Naive B cell (primary cell): ENCODE measurements around the gene DIP2A. TPM values are rescaled to one million over a fixed set of nuclear protein-coding genes. Genes with fewer than 3 reads are reported as not detected.

Experiments used
- ATAC-seq, 2 donors: fragments of 150-1000 bp; cut with Tn5 transposase; 2 replicates each; pipeline ENCODE4 v1.10.0; 2021; ENCODE audit warnings: low read depth in 2 of 2, mild to moderate bottlenecking in 2 of 2, moderate library complexity in 2 of 2
- DNase-seq: peaks from one replicate; pipeline ENCODE4 v3.0.0; 2022
- H3K27ac Mint-ChIP-seq, 6 donors: one replicate each; pipeline ENCODE4 v1.8.0; 2020 to 2022; ENCODE audit warnings: mild to moderate bottlenecking in 6 of 6, mixed read lengths in 6 of 6, moderate library complexity in 5 of 6, inconsistent platforms in 2 of 6
- H3K27me3 Mint-ChIP-seq, 3 donors: one replicate each; pipeline ENCODE4 v1.8.0; 2021 to 2022; ENCODE audit warnings: mixed read lengths in 3 of 3, mild to moderate bottlenecking in 1 of 3
- H3K36me3 Mint-ChIP-seq, 2 donors: one replicate each; pipeline ENCODE4 v1.8.0; 2020 to 2022; ENCODE audit warnings: mixed read lengths in 2 of 2, inconsistent platforms in 1 of 2, mild to moderate bottlenecking in 1 of 2
- H3K4me1 Mint-ChIP-seq, 3 donors: one replicate each; pipeline ENCODE4 v1.8.0; 2020 to 2022; ENCODE audit warnings: mixed read lengths in 3 of 3, inconsistent platforms in 1 of 3, mild to moderate bottlenecking in 1 of 3, moderate library complexity in 1 of 3
- H3K4me3 Mint-ChIP-seq, 8 donors: one replicate each; pipeline ENCODE4 v1.8.0; 2020 to 2022; ENCODE audit warnings: mild to moderate bottlenecking in 8 of 8, mixed read lengths in 8 of 8, moderate library complexity in 8 of 8, inconsistent platforms in 2 of 8
- H3K9me3 Mint-ChIP-seq, 7 donors: one replicate each; pipeline ENCODE4 v1.8.0; 2020 to 2022; ENCODE audit warnings: mixed read lengths in 7 of 7, mild to moderate bottlenecking in 5 of 7, inconsistent platforms in 2 of 7, moderate library complexity in 1 of 7
- polyA plus RNA-seq, 6 donors: library from polyadenylated mRNA; unstranded; fragments of 300-500 nt; fragmentation: Illumina TruSeq; gene quantifications; one replicate each; pipeline ENCODE4 v1.2.3, GENCODE V29; 2021; ENCODE audit warnings: low read depth in 6 of 6

Gene DIP2A
- polyA plus RNA-seq, 6 donors from 2014 or later, result 0.34 to 12.4 (median 7.3) TPM

DNA sequence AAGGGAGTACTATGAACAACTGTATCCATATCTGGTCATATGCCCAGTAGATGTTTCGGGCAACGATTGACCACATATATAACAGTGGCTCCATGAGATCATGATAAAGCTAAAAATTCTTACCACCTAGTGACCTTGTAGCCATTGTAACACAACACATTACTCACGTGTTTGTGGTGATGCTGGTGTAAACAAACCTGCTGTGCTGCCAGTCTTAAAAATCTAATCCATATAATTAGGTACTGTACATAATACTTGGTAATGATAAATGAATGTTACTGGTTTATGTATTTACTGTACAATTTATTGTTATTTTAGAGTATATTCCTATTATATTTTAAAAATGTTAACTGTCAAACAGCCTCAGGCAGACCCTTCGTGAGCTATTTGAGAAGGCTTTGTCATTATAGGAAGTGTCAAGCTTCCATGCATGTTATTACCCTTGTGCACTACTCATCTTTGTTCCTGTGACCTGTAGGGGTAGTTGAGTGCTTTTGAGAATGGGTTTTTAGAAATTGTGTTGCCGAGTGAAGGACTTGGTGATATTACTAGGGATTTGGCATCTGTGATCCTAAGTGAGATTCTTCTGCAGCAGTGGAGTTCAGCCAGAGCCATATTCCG is 23.6 kb downstream of the DIP2A start:
- Mint-ChIP-seq H3K4me3 (no peak overlapping the region), H3K27me3 (no peaks in the 10 kb centered on the region), H3K4me1 (peaks cover 4 to 22% (median 12%) of the 10 kb centered on the region in 3 donors), H3K36me3 (peaks cover 9 to 19% of the 10 kb centered on the region in 2 donors), H3K9me3 (no peaks in the 10 kb centered on the region), H3K27ac (peak overlapping the region in 1 of 6 donors; percentile 25)
- ATAC-seq, result no peak
- no peak for DNase-seq

DNA sequence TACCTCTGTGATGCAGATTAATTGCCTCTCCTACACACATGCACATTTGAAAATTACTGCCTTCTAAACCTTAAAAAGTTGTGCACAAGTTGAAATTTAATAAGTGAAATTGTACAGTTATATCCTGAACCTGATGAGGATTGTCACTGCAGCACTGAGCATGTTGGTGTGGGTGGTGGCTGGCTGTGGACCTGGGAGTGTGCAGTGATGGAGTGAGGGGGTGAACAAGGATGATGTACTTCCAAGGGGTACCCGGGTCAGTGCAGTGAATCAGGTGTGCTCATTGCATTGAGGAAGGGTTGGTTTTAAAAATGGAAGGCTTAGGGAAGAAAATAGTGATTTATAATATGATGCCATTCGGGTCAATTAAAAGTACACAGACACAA is 24.1 kb downstream of the DIP2A start:
- Mint-ChIP-seq H3K4me1 (peaks cover 4 to 22% (median 12%) of the 10 kb centered on the region in 3 donors), H3K27ac (peak overlapping the region in 2 of 6 donors; percentile 25 to 95), H3K9me3 (no peaks in the 10 kb centered on the region), H3K36me3 (peaks cover 9 to 20% of the 10 kb centered on the region in 2 donors), H3K4me3 (peak overlapping the region in 1 of 8 donors; percentile 17), H3K27me3 (no peaks in the 10 kb centered on the region)
- ATAC-seq (no peak), DNase-seq (no peak)

DNA sequence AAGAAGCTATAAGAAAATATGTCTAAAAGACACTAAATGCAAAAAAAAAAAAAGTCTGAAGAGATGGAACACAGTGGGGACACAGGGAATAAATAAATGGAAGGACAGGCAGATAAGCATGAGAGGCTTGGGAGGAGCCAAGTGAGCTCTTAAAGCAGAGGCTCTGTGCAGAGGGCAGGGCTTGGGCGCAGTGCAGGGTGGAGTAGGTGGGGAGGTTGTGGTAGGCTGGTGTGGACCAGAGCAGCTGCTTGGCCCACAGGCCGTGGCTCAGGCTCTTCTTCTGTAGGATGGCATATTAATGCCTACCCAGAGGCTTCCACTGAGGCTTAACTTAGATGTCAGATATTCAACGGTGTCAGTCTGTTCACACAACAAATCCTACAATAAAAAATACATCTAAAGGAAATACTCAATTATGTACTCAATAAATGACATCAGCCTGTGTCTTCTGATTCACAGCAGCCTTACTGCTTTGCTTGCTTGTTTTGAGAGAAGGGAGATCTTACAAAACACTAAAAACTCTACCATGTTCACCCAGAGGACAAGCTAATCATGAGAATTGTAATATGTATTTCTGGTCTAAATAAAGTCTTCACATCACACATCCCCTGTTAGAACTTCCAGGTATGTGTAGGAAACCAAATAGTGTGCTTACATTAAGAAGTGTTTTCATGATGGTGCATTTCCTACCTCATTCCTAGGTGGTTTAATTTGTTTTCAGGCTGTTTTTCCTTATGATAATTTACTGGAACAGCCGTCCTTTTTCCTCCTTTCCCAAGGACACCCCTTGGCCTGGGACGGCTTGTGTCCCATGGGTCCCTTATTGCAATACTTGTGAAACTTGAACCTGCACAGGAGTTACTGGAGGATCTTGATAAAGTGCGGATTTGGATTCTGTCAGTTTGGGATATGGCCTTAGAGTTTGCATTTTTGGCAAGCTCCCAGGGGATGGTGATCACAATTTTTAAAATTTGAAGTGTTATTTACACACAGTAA is 24.9 kb downstream of the DIP2A start:
- Mint-ChIP-seq H3K27ac (peak overlapping the region in 2 of 6 donors; percentile 38 to 95), H3K4me1 (peaks cover 4 to 22% (median 12%) of the 10 kb centered on the region in 3 donors)
- no peak for ATAC-seq

DNA sequence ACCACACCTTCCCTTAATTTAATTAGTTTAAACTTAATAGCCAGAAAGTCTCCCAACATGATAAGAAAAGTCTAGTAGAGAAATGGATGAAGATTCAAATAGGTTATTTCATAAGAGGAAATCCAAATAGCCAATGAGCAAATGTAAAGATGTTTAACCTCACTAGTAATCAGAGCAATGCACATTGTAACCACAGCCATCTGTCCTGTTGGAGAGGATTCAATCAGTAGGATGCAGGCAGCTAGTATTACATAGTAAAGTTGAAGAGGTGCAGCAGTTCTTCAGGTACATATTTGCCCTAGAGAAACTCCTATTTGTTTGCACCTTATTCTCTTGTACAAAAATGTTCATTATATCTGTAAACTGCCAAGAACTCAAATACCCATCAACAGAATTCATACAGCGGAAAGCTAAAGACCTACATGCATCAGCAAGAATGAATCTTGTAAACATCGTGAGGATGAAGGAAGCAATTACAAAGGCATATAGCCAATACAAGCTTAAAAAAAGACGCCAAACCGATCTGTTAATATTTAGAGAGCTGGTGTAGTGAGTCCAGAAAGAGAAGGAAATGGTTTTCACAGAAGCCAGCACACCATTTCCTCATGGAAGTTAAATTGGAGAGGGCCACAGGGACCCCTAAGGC is 27.9 kb downstream of the DIP2A start:
- DNase-seq, result no peak
- no peaks in the 10 kb centered on the region for H3K9me3 Mint-ChIP-seq
- H3K27me3 Mint-ChIP-seq, result no peaks in the 10 kb centered on the region
- H3K27ac Mint-ChIP-seq, result peak overlapping the region in 1 of 6 donors; percentile 56
- H3K4me3 Mint-ChIP-seq, result no peak overlapping the region
- peaks cover 13 to 27% of the 10 kb centered on the region in 2 donors for H3K36me3 Mint-ChIP-seq
- peaks cover 4 to 22% (median 8%) of the 10 kb centered on the region in 3 donors for H3K4me1 Mint-ChIP-seq
- ATAC-seq, result no peak

More for the DNA sequence above, 24.9 kb downstream of the DIP2A start:
- H3K36me3 Mint-ChIP-seq, result peaks cover 9 to 20% of the 10 kb centered on the region in 2 donors
- H3K9me3 Mint-ChIP-seq, result no peaks in the 10 kb centered on the region
- H3K27me3 Mint-ChIP-seq, result no peaks in the 10 kb centered on the region
- no peak overlapping the region for H3K4me3 Mint-ChIP-seq
- DNase-seq, result no peak

DNA sequence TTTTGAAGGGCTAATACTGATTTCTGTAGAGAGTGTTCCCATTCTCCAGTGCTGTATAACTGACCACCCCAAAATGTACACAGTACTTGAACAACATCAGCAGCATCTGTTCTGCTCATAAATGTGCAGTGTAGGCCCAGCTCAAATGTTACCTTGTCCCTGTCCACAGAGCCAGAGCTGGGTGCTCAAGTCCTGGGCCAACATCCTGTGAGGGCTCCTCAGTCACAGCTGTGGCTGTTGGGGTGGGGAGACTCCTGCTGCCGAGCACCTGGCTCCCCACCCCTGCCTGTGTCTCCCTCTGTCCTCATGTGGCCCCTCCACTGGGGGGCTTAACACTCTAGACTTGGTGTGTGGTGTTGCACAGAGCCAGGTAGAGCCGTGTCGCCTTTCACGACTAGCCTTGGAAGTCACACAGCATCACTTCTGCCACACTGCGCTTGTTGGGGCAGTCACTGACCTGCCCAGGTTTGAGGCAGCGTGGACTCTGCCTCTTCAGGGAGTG is 30.5 kb downstream of the DIP2A start:
- ATAC-seq, result no peak
- Mint-ChIP-seq H3K36me3 (peaks cover 39 to 41% of the 10 kb centered on the region in 2 donors), H3K9me3 (peaks cover 0 to 7% (median 4%) of the 10 kb centered on the region in 7 donors), H3K27me3 (no peaks in the 10 kb centered on the region), H3K4me3 (no peak overlapping the region), H3K4me1 (peaks cover 0 to 8% (median 0%) of the 10 kb centered on the region in 3 donors), H3K27ac (peak overlapping the region in 1 of 6 donors; percentile 62)
- DNase-seq, result no peak

DNA sequence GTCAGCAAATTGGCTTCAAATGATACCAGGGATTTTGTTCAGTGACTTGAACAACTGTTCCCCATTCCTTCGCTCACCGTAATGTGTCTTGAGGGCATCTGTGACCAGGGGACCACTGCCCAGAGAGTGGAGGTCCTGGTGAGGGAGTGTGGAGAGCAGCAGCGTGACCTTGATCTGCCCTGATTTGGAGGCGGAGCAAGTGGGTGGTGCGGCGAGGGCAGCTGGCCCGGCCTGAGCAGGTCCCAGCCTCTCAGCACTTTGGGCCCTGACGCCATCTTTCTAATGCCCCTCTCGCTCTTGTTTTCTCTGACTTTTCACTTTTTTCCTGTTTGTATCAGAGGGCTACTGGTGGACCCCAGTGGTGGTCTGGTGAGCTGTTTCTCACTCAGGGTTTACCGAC is 31.1 kb downstream of the DIP2A start:
- peak overlapping the region in 2 of 6 donors; percentile 16 to 52 for H3K27ac Mint-ChIP-seq
- ATAC-seq, result no peak

DNA sequence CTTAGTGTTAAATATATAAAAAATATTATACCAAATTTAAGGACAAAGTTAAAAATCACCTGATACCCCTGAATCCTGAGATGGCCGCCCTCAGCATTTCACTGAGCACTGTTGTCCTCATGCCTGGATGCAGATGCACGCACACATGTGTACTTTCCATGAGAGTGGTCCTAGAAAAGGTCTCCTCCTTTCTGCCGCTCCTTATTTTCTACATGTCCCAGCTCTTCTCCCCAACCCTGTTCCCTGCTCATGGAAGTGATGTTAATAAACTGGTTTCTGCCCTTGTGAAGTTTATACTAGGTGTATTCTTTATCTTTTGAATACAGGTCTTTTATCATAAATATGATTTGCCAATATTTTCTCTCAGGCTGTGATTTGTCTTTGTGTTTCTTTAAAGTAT is 32.9 kb downstream of the DIP2A start:
- DNase-seq (no peak), ATAC-seq (no peak)
- Mint-ChIP-seq H3K9me3 (peaks cover 0 to 7% (median 4%) of the 10 kb centered on the region in 7 donors), H3K27me3 (no peaks in the 10 kb centered on the region), H3K4me1 (peaks cover 0 to 4% (median 4%) of the 10 kb centered on the region in 3 donors), H3K36me3 (peaks cover 32 to 59% of the 10 kb centered on the region in 2 donors), H3K4me3 (no peak overlapping the region), H3K27ac (peak overlapping the region in 3 of 6 donors; percentile 1 to 40 (median 22))

More for the DNA sequence above, 31.1 kb downstream of the DIP2A start:
- Mint-ChIP-seq H3K4me1 (peaks cover 0 to 8% (median 0%) of the 10 kb centered on the region in 3 donors), H3K36me3 (peaks cover 38 to 44% of the 10 kb centered on the region in 2 donors), H3K27me3 (no peaks in the 10 kb centered on the region), H3K9me3 (peaks cover 0 to 7% (median 4%) of the 10 kb centered on the region in 7 donors), H3K4me3 (no peak overlapping the region)
- no peak for DNase-seq

DNA sequence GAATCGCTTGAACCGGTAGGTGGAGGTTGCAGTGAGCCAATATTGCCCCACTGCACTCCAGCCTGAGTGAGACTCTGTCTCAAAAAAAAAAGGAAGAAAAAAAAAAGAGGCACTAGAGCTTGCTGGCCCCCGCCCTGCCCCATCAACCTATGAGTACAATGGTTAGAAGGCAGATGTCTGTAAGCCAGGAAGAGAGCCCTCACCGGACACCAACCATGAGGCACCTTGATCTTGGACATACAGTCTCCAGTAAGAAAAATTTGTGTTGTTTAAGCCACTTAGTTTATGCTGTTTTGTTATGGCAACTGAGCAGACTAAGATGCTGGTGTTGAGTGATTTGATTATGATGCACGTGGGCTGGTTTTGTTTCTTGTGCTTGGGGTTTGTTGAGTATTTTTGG is 34.2 kb downstream of the DIP2A start:
- ATAC-seq (no peak), DNase-seq (no peak)
- Mint-ChIP-seq H3K27ac (peak overlapping the region in 1 of 6 donors; percentile 45), H3K9me3 (peaks cover 0 to 7% (median 4%) of the 10 kb centered on the region in 7 donors), H3K4me1 (peaks cover 0 to 4% (median 0%) of the 10 kb centered on the region in 3 donors), H3K36me3 (peaks cover 29 to 52% of the 10 kb centered on the region in 2 donors), H3K4me3 (no peak overlapping the region), H3K27me3 (no peaks in the 10 kb centered on the region)

DNA sequence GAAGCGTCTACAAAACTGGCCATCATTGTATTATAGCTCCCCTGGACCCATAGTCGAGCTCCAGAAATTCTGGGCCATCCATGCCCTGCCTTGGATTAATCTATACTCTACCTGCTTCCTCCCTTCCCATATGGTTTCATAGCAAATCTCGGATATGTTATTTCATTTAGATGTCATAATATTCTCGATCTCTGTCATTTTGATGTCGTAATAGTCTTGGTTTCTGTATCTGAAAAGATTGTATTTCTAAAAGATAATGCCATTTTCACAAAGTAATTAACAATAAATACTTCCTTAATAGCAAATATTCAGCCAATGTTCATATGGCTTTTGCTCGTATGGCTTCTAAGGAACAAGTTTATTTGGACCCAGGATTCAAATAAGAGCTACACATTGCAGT is 35.1 kb downstream of the DIP2A start:
- H3K4me1 Mint-ChIP-seq, result peaks cover 0 to 4% (median 0%) of the 10 kb centered on the region in 3 donors
- no peak overlapping the region for H3K27ac Mint-ChIP-seq
- peaks cover 0 to 7% (median 4%) of the 10 kb centered on the region in 7 donors for H3K9me3 Mint-ChIP-seq
- H3K36me3 Mint-ChIP-seq, result peaks cover 32 to 52% of the 10 kb centered on the region in 2 donors
- ATAC-seq (no peak), DNase-seq (no peak)
- no peak overlapping the region for H3K4me3 Mint-ChIP-seq
- no peaks in the 10 kb centered on the region for H3K27me3 Mint-ChIP-seq

DNA sequence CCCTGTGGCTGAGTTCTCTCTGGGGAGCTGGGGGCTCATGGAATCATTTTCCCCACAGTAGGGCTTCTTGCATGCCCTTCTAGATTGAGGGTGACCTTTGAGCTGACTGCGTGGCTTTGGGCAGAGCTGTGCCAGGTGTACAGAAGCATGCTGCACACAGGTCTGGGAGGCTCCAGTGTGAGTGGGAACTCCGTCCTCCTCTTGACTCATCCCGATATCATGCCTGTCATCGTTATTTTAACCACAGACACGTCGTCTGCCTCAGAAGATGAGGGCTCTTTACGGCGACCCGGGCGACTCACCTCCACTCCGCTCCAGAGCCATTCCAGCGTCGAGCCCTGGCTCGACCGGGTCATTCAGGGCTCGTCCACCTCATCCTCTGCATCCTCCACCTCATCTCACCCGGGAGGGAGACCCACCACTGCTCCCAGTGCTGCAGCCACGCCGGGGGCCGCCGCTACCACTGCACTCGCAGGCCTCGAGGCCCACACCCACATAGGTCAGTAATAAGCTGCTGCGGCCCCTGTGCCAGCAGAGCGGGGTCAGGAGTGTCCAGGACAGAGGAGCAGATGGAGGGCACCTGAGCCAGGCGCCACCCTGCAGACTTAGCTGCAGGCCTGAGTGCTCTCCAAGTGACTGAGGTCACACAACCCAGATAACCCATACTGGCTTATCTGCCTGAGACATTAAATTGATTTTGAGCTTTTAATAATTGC is 39.8 kb downstream of the DIP2A start:
- Mint-ChIP-seq H3K27me3 (no peaks in the 10 kb centered on the region), H3K9me3 (peaks cover 0 to 3% (median 0%) of the 10 kb centered on the region in 7 donors), H3K27ac (no peak overlapping the region), H3K36me3 (peaks cover 13 to 42% of the 10 kb centered on the region in 2 donors), H3K4me1 (peaks cover 8 to 22% (median 8%) of the 10 kb centered on the region in 3 donors), H3K4me3 (no peak overlapping the region)
- DNase-seq (no peak), ATAC-seq (no peak)

DNA sequence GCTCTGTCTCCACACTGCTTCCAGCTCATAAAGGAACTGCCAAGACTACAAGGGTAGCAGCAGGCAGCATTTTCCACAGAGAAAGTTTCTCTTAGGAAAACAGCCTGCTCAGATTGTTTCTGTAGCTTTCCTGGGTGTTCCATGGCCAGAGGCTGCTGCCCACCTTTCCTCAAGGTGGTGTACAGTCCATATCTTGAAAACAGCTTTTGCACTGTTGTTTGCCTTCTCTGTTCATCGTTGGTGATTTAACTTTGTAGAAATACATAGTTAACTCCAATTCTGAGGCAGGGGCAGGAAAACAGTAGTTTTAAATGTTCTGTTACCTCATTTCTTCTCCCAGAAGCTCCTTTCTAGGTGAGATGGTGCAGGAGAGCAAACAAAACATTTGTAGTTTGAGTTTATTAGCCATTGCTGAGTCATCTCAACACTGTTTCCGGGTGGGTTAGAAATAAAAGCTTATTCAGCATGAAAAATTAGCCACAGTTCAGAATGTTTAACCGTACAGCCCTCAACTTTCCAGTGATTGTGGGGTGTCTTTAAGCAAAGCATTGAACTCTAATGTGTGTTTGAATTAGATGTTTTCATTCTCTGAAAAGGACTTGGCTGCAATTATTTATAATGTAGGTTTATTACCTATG is 41.7 kb downstream of the DIP2A start:
- Mint-ChIP-seq H3K36me3 (peaks cover 13 to 24% of the 10 kb centered on the region in 2 donors), H3K4me1 (peaks cover 11 to 35% (median 19%) of the 10 kb centered on the region in 3 donors), H3K4me3 (no peak overlapping the region)

More for the DNA sequence above, 41.7 kb downstream of the DIP2A start:
- Mint-ChIP-seq H3K9me3 (no peaks in the 10 kb centered on the region), H3K27ac (peak overlapping the region in 4 of 6 donors; percentile 21 to 86 (median 81)), H3K27me3 (no peaks in the 10 kb centered on the region)
- no peak for DNase-seq
- no peak for ATAC-seq
